HG03558 (cell line): ENCODE data around the gene ZNF593OS.

Source experiments
- ATAC-seq: cut with Tn5 transposase; IDR thresholded peaks from one replicate; pipeline ENCODE4 v1.9.1; 2021; ENCODE audit warnings: moderate number of reproducible peaks; ENCODE audit not compliant: unreplicated experiment; ENCODE audit errors: extremely low read depth

ZNF593OS gene

GRCh38 chr1:26184883-26185282 is 13.3 kb upstream of the ZNF593OS start:
- ATAC-seq: no peak

GRCh38 chr1:26184086-26184485 is 12.5 kb upstream of the ZNF593OS start:
- no peak for ATAC-seq

GRCh38 chr1:26182383-26182696 is 10.7 kb upstream of the ZNF593OS start:
- no peak for ATAC-seq

GRCh38 chr1:26181586-26182382 is 10.2 kb upstream of the ZNF593OS start:
- ATAC-seq: no peak

- ATAC-seq: no peak
These were observed 8.4 kb upstream of the ZNF593OS start for GRCh38 chr1:26180010-26180506.

GRCh38 chr1:26177182-26177684 is 5.6 kb upstream of the ZNF593OS start, which contains the start of gene CNKSR1:
CNKSR1 (plus strand) TSS chr1:26177491; CDS start chr1:26177548, 57 bp downstream.
- ATAC-seq: no peak

GRCh38 chr1:26175346-26175745 is 3.7 kb upstream of the ZNF593OS start:
- no peak for ATAC-seq

GRCh38 chr1:26170472-26170821 is 1.2 kb downstream of the ZNF593OS start:
- no peak for ATAC-seq

GRCh38 chr1:26169669-26170471 is 1.8 kb downstream of the ZNF593OS start, which contains the start of gene ZNF593:
ZNF593 (plus strand) TSS chr1:26169908; CDS start chr1:26169984, 76 bp downstream.
- peak; percentile 68 for ATAC-seq

GRCh38 chr1:26169198-26169554 is 2.5 kb downstream of the ZNF593OS start:
- no peak for ATAC-seq

GRCh38 chr1:26168410-26169197 is 3.0 kb downstream of the ZNF593OS start, which contains the start of gene C1orf232:
C1orf232 (minus strand) TSS chr1:26168963; CDS start chr1:26168499, 464 bp downstream.
- no peak for ATAC-seq

GRCh38 chr1:26166719-26167281 is 4.8 kb downstream of the ZNF593OS start:
- ATAC-seq: no peak

- no peak for ATAC-seq
These were observed 6.5 kb downstream of the ZNF593OS start for GRCh38 chr1:26164861-26165842.

- ATAC-seq: no peak
These were observed 7.4 kb downstream of the ZNF593OS start for GRCh38 chr1:26164036-26164860.

- ATAC-seq: no peak
These were observed 8.0 kb downstream of the ZNF593OS start for GRCh38 chr1:26163684-26164035.

- ATAC-seq: no peak
These were observed 9.4 kb downstream of the ZNF593OS start for GRCh38 chr1:26162220-26162709.

- no peak for ATAC-seq
These were observed 10.0 kb downstream of the ZNF593OS start for GRCh38 chr1:26161415-26162219.
